Kidney epithelial cell (primary cell): ENCODE results near the gene PI16. TPM values are rescaled to one million over a fixed set of nuclear protein-coding genes. Genes with fewer than 3 reads are reported as not detected.
A peak's percentile ranks its signal among the peaks of the same experiment; 100 is the strongest.

Experiments
- DNase-seq: peaks from one replicate; pipeline ENCODE4 v3.0.0-alpha.2; 2010; ENCODE audit warnings: low read depth
- H3K27me3 ChIP-seq: 2 replicates; pipeline ENCODE4 v1.6.0; 2011; ENCODE audit warnings: low read length; ENCODE audit not compliant: control insufficient read depth, insufficient read depth
- H3K36me3 ChIP-seq: 2 replicates; pipeline ENCODE4 v1.5.1; 2011; ENCODE audit warnings: low read length; ENCODE audit not compliant: control insufficient read depth, insufficient read depth
- H3K4me3 ChIP-seq: 2 replicates; pipeline ENCODE4 v1.5.1; 2011; ENCODE audit warnings: low read depth, mild to moderate bottlenecking, control low read depth, low read length
- total RNA-seq: library from RNA; depleted of rRNA; stranded (reverse); fragments of >200 nt; gene quantifications from 2 replicates; pipeline ENCODE4 v1.2.3, GENCODE V29; 2015
- TF ChIP-seq, protein P1 (sequence below): IDR thresholded peaks from 2 replicates; pipeline ENCODE4 v1.5.1; 2011; ENCODE audit warnings: mild to moderate bottlenecking, moderate library complexity, low read length, control low read depth, inconsistent platforms; ENCODE audit not compliant: insufficient read depth, poor library complexity, severe bottlenecking

The PI16 gene
- total RNA-seq, 1 donor from 2014 or later = not detected

GRCh38 chr6:36983538-36983937, 29.0 kb downstream of the PI16 start:
- Histone ChIP-seq H3K36me3 (no peaks in the 10 kb centered on the region), H3K27me3 (no peaks in the 10 kb centered on the region), H3K4me3 (no peak overlapping the region)
- DNase-seq = no peak
- TF ChIP-seq, protein P1, sequence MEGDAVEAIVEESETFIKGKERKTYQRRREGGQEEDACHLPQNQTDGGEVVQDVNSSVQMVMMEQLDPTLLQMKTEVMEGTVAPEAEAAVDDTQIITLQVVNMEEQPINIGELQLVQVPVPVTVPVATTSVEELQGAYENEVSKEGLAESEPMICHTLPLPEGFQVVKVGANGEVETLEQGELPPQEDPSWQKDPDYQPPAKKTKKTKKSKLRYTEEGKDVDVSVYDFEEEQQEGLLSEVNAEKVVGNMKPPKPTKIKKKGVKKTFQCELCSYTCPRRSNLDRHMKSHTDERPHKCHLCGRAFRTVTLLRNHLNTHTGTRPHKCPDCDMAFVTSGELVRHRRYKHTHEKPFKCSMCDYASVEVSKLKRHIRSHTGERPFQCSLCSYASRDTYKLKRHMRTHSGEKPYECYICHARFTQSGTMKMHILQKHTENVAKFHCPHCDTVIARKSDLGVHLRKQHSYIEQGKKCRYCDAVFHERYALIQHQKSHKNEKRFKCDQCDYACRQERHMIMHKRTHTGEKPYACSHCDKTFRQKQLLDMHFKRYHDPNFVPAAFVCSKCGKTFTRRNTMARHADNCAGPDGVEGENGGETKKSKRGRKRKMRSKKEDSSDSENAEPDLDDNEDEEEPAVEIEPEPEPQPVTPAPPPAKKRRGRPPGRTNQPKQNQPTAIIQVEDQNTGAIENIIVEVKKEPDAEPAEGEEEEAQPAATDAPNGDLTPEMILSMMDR = no peak

GRCh38 chr6:36984581-36985416, 30.3 kb downstream of the PI16 start:
- no peak for DNase-seq
- H3K27me3 ChIP-seq = no peaks in the 10 kb centered on the region
- no peaks in the 10 kb centered on the region for H3K36me3 ChIP-seq
- TF ChIP-seq, protein P1 = no peak
- H3K4me3 ChIP-seq = peak overlapping the region; percentile 100

- no peaks in the 10 kb centered on the region for H3K27me3 ChIP-seq
- H3K4me3 ChIP-seq = peak overlapping the region; percentile 100
- no peaks in the 10 kb centered on the region for H3K36me3 ChIP-seq
- DNase-seq = no peak
- TF ChIP-seq, protein P1 = no peak
These were observed 30.9 kb downstream of the PI16 start for GRCh38 chr6:36985417-36985807.

DNA sequence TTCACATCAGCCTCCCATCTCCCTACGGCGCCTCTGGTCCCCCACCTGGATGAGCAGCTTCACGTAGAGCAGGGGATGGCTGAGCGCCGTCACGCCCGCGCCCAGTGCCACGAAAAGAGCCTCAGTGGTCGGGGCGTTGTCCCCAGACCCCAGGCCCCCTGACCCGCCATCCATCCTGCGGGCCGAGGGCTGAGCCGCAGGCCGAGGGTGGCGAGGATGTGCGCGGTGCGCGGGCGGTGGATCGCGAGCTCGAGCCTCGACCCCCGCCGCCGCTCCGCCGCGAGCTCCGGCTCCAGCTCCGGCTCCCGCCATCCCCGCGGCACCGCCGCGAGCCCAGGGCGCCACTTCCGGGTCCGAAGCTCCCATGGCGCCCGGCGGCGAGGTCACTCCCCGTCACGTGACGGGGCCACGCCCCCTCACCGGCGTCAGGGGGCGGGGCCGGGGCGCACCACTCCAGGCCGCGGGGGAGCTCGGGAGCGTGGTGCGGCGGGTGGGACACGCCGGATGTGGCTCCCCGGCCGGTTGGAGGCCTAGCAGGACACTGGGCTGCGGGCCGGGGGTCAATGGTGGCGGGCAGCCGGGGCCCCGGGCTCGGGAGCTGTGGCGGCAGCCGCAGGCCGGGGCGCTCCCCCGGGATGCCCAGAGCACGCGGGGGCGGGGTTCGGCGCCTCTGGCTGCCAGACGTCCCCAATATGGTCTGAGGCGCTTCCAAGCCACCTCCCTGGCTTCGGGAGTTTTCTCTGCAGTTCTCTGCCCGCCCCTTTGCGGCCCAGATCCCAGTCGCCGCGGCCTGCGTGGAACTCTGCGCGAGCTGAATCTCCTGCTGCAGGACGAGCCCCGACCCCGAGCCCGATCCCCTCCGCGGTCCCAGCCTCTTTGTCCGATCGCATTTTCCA, 31.5 kb downstream of the PI16 start, which contains the start of gene MTCH1:
Gene MTCH1 (minus strand): TSS at position 389 of the 896 bp plus-strand sequence. CDS start 23 bp downstream, at position 366.
- TF ChIP-seq, protein P1 = no peak
- Histone ChIP-seq H3K27me3 (peaks cover 2% of the 10 kb centered on the region), H3K36me3 (no peaks in the 10 kb centered on the region), H3K4me3 (peak within 1 kb of the TSS; percentile 100)
- no peak for DNase-seq

- TF ChIP-seq, protein P1 = no peak
- Histone ChIP-seq H3K4me3 (peak overlapping the region; percentile 100), H3K27me3 (peaks cover 2% of the 10 kb centered on the region), H3K36me3 (no peaks in the 10 kb centered on the region)
- DNase-seq = no peak
These were observed 32.1 kb downstream of the PI16 start for GRCh38 chr6:36986704-36987047.
